ENCODE results near the gene NAE1. TPM values are rescaled to one million over a fixed set of nuclear protein-coding genes. Genes with fewer than 3 reads are reported as not detected.
A peak's percentile ranks its signal among the peaks of the same experiment; 100 is the strongest.
"Not testable (repeated sequence)": the region's sequence is repeated elsewhere in the genome, so short reads cannot be mapped to it uniquely, and the experiment has no call there.

Gene NAE1
- total RNA-seq, 1 donor from 2014 or later, result 397 TPM

- Histone ChIP-seq H3K9ac (no peak overlapping the region), H3K27ac (no peak overlapping the region), H3K4me3 (no peak overlapping the region), H4K20me1 (ENCODE audit: low read depth) (no peaks in the 10 kb centered on the region), H2AFZ (replicated peaks) (no peak overlapping the region), H3K79me2 (ENCODE audit: low read depth) (no peaks in the 10 kb centered on the region), H3K36me3 (no peaks in the 10 kb centered on the region), H3K9me3 (ENCODE audit: low read depth) (no peaks in the 10 kb centered on the region), H3K27me3 (peaks cover 24% of the 10 kb centered on the region), H3K4me2 (no peak overlapping the region), H3F3A (ENCODE audit: low read depth) (peaks cover 13% of the 10 kb centered on the region), H3K4me1 (no peaks in the 10 kb centered on the region)
- H3K36me3 Mint-ChIP-seq, result no peaks in the 10 kb centered on the region
- no peak overlapping the region for H3K4me3 Mint-ChIP-seq
- peaks cover 26% of the 10 kb centered on the region for H3K4me1 Mint-ChIP-seq
- H3K27ac Mint-ChIP-seq, result no peak overlapping the region
- no peaks in the 10 kb centered on the region for H3K9me3 Mint-ChIP-seq
- DNase-seq (ENCODE audit: low spot score), result no peak
- no peak for TF ChIP-seq EZH2 (IDR thresholded peaks at IDR 0.05)
- peaks cover 5% of the 10 kb centered on the region for H3K27me3 Mint-ChIP-seq (ENCODE audit: insufficient read depth, low read depth)
These were observed 42.9 kb upstream of the NAE1 start for GRCh38 chr16:66873685-66874055.

DNA sequence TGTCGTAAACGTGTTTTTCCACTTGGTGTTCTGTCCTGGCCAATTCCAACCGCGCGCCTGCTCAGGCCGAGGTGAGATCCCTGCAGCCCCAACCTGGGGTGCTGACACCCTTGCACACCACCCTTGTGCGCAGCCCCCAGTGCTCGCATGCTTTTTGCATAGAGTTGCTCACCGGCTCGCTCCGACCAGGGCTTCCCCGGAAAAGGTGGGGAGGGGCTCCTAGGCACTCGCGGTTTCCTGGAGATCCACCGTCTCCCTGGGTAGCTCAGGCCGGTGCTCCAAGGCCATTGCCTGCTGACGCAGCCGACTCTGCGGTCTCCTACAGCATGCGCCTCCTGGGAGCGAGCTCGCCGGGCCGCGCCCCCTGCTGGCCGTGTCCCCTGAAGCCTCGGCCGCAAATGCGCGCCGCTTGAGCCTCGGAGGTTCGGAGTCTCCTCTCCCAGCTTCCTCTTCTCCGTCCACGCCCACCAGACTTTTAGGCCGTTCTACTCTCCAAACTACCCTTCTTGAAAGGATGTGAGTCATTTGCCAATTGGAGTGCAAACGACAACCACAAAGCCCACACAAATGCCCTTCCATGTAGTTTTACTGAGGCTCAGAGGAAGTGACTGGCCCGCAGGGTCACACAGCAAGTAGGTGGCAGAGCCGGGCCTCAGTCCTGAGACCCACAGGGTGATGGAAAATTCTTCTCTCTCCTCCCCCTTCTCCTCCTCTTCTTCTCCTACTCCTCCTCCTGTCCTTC is 42.3 kb upstream of the NAE1 start:
- Mint-ChIP-seq H3K36me3 (no peaks in the 10 kb centered on the region), H3K9me3 (no peaks in the 10 kb centered on the region), H3K4me1 (peaks cover 24% of the 10 kb centered on the region), H3K27me3 (ENCODE audit: insufficient read depth, low read depth) (peaks cover 3% of the 10 kb centered on the region), H3K4me3 (peak overlapping the region; percentile 76), H3K27ac (peak overlapping the region; percentile 78)
- H3K9ac ChIP-seq, result no peak overlapping the region
- H3K9me3 ChIP-seq (ENCODE audit: low read depth), result no peaks in the 10 kb centered on the region
- peak; percentile 50 for TF ChIP-seq EZH2 (IDR thresholded peaks at IDR 0.05)
- TF ChIP-seq EZH2phosphoT487 (IDR thresholded peaks at IDR 0.05), result peak; percentile 36
- peak; percentile 93 for TF ChIP-seq CTCF (IDR thresholded peaks at IDR 0.05)
- no peaks in the 10 kb centered on the region for H3K4me1 ChIP-seq
- H3K27me3 ChIP-seq, result peaks cover 24% of the 10 kb centered on the region
- H2AFZ ChIP-seq (replicated peaks), result peak overlapping the region; percentile 92
- H3F3A ChIP-seq (ENCODE audit: low read depth), result peaks cover 10% of the 10 kb centered on the region
- peak overlapping the region; percentile 78 for H3K4me2 ChIP-seq
- H3K79me2 ChIP-seq (ENCODE audit: low read depth), result no peaks in the 10 kb centered on the region
- H3K36me3 ChIP-seq, result no peaks in the 10 kb centered on the region
- H3K4me3 ChIP-seq, result peak overlapping the region; percentile 40
- H4K20me1 ChIP-seq (ENCODE audit: low read depth), result no peaks in the 10 kb centered on the region
- H3K27ac ChIP-seq, result no peak overlapping the region
- DNase-seq (ENCODE audit: low spot score), result peak; percentile 88

DNA sequence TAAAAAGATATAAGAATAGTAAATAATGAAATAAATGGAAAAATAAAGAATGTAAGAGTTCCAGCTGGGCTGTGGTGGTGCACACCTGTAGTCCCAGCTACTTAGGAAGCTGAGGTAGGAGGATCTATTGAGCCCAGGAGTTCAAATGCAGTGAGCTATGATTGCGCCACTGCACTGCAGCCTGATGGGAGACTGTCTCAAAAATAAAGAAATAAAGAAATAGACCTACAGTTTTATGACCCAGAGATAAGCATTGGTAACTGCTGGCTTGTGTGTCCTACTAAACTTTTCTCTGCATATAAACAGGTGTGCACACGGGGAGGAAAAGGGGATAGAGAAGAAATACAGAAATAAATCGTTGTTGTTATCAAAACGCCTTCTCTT is 41.8 kb upstream of the NAE1 start:
- Histone ChIP-seq H3K27me3 (peaks cover 24% of the 10 kb centered on the region), H3K9ac (no peak overlapping the region), H3K4me1 (no peaks in the 10 kb centered on the region), H2AFZ (replicated peaks) (no peak overlapping the region), H3K79me2 (ENCODE audit: low read depth) (no peaks in the 10 kb centered on the region), H3K36me3 (no peaks in the 10 kb centered on the region), H3K4me2 (peak overlapping the region; percentile 78), H3F3A (ENCODE audit: low read depth) (peaks cover 13% of the 10 kb centered on the region), H3K9me3 (ENCODE audit: low read depth) (no peaks in the 10 kb centered on the region), H4K20me1 (ENCODE audit: low read depth) (no peaks in the 10 kb centered on the region), H3K4me3 (peak overlapping the region; percentile 40), H3K27ac (no peak overlapping the region)
- no peak for DNase-seq (ENCODE audit: low spot score)
- TF ChIP-seq CTCF (IDR thresholded peaks at IDR 0.05) (no peak), EZH2 (IDR thresholded peaks at IDR 0.05) (no peak)
- Mint-ChIP-seq H3K36me3 (no peaks in the 10 kb centered on the region), H3K9me3 (no peaks in the 10 kb centered on the region), H3K27ac (peak overlapping the region; percentile 58), H3K27me3 (ENCODE audit: insufficient read depth, low read depth) (peaks cover 3% of the 10 kb centered on the region), H3K4me1 (peaks cover 22% of the 10 kb centered on the region), H3K4me3 (peak overlapping the region; percentile 76)

DNA sequence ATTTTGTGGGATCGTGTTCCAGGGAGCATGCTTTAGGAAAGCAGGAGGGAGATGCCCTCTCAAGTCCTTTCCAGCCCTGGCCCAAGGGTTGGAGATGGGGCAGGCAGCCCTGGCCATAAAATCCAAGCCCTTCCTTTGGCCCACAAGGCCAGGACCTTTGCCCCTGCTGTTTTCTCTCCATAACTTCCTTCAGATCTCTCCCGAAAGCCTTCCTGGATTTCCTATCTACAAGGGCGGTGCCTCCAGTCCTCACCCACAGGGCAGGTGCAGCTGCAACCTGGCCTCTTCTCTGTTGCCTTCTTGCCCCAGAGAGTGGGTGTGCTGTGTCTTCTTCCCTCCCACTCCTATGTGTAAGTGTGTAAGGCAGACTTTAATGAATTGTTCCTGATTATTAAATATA is 41.1 kb upstream of the NAE1 start:
- Histone ChIP-seq H3K27me3 (peaks cover 24% of the 10 kb centered on the region), H3K4me1 (no peaks in the 10 kb centered on the region), H3K4me2 (no peak overlapping the region), H4K20me1 (ENCODE audit: low read depth) (no peaks in the 10 kb centered on the region), H3K9me3 (ENCODE audit: low read depth) (no peaks in the 10 kb centered on the region), H2AFZ (replicated peaks) (no peak overlapping the region), H3K9ac (no peak overlapping the region), H3K27ac (no peak overlapping the region), H3K36me3 (no peaks in the 10 kb centered on the region), H3K79me2 (ENCODE audit: low read depth) (no peaks in the 10 kb centered on the region), H3F3A (ENCODE audit: low read depth) (peaks cover 13% of the 10 kb centered on the region), H3K4me3 (no peak overlapping the region)
- Mint-ChIP-seq H3K27me3 (ENCODE audit: insufficient read depth, low read depth) (peaks cover 3% of the 10 kb centered on the region), H3K27ac (no peak overlapping the region), H3K36me3 (no peaks in the 10 kb centered on the region), H3K4me1 (peaks cover 22% of the 10 kb centered on the region), H3K4me3 (peak overlapping the region; percentile 62), H3K9me3 (no peaks in the 10 kb centered on the region)
- no peak for DNase-seq (ENCODE audit: low spot score)
- TF ChIP-seq CTCF (IDR thresholded peaks at IDR 0.05) (no peak), EZH2phosphoT487 (IDR thresholded peaks at IDR 0.05) (no peak), EZH2 (IDR thresholded peaks at IDR 0.05) (no peak)

GRCh38 chr16:66871363-66871762 is 40.6 kb upstream of the NAE1 start:
- Histone ChIP-seq H3K27me3 (peaks cover 24% of the 10 kb centered on the region), H3F3A (ENCODE audit: low read depth) (peaks cover 13% of the 10 kb centered on the region)
- not testable (repeated sequence) for H3K4me3 Mint-ChIP-seq; H3K9me3 ChIP-seq (ENCODE audit: low read depth); H3K4me1 ChIP-seq; H3K27me3 Mint-ChIP-seq (ENCODE audit: insufficient read depth, low read depth); H4K20me1 ChIP-seq (ENCODE audit: low read depth); H3K9ac ChIP-seq; H3K4me3 ChIP-seq; H3K36me3 Mint-ChIP-seq; H3K27ac ChIP-seq; H3K36me3 ChIP-seq; H3K4me2 ChIP-seq; H3K9me3 Mint-ChIP-seq; H2AFZ ChIP-seq (replicated peaks); H3K27ac Mint-ChIP-seq; H3K79me2 ChIP-seq (ENCODE audit: low read depth); DNase-seq (ENCODE audit: low spot score)
- peaks cover 22% of the 10 kb centered on the region for H3K4me1 Mint-ChIP-seq

Measured in neural progenitor cell (in vitro differentiated cells).